Gastroesophageal sphincter (tissue), 3 donors: ENCODE data around the gene SIDT1.

ENCODE experiments used
- EP300 ChIP-seq: sonication (generic); formaldehyde crosslinking; IDR thresholded peaks from one replicate; pipeline ENCODE4 v1.6.1; 2017; ENCODE audit warnings: antibody characterized with exemption, mild to moderate bottlenecking
- POLR2A ChIP-seq, 2 donors: fragments of 450-650 bp; IDR thresholded peaks; one replicate each; pipeline ENCODE4 v1.6.1; 2017; ENCODE audit warnings: antibody characterized with exemption in 2 of 2, mild to moderate bottlenecking in 2 of 2, moderate library complexity in 1 of 2
- POLR2AphosphoS5 ChIP-seq: sonication (generic); formaldehyde crosslinking; IDR thresholded peaks from one replicate; pipeline ENCODE4 v1.6.1; 2017; ENCODE audit warnings: antibody characterized with exemption
- TF ChIP-seq, protein P1 (sequence below), 4 experiments: fragments of 200-600 bp in 2 of 4; fragments of 450-650 bp in 2 of 4; sonication (generic) in 1 of 4; IDR thresholded peaks; one replicate each; pipeline ENCODE4 v1.5.1; 2017 to 2019; ENCODE audit warnings: antibody characterized with exemption in 4 of 4, mild to moderate bottlenecking in 2 of 4, moderate library complexity in 2 of 4

DNA sequence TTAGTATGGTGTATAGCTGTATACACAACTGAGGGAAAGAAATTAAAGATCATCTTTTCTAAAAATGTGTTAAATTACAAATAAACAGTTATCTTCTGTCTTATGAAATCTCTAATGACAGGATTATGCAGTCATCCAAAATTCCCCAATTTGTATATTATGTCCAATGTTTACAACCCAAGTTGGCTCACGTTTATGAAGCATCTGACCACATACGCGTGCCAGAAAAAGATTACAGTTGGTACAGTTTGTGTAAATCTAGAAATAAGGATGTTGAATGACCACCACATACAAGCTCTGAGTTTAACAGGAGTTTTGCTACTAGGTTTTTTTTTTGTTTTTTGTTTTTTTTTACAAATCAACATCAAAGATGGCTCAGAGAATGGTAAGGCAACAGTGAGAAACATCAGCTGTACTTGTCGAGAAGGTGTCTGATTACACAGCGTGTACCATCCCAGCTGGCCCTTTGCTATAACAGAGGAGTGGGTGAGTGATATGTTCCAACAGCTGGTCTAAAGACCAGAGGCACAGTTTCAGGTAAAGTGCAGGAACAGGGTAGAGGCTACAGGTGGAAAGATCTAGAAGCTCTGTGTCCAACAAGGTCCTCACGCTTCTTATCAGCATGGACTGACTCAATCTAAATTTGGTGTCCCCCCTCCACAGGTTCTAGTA, 117.0 kb downstream of the SIDT1 start:
- no peak for TF ChIP-seq EP300
- no peak for TF ChIP-seq POLR2A (IDR thresholded peaks at IDR 0.05)
- TF ChIP-seq, protein P1, sequence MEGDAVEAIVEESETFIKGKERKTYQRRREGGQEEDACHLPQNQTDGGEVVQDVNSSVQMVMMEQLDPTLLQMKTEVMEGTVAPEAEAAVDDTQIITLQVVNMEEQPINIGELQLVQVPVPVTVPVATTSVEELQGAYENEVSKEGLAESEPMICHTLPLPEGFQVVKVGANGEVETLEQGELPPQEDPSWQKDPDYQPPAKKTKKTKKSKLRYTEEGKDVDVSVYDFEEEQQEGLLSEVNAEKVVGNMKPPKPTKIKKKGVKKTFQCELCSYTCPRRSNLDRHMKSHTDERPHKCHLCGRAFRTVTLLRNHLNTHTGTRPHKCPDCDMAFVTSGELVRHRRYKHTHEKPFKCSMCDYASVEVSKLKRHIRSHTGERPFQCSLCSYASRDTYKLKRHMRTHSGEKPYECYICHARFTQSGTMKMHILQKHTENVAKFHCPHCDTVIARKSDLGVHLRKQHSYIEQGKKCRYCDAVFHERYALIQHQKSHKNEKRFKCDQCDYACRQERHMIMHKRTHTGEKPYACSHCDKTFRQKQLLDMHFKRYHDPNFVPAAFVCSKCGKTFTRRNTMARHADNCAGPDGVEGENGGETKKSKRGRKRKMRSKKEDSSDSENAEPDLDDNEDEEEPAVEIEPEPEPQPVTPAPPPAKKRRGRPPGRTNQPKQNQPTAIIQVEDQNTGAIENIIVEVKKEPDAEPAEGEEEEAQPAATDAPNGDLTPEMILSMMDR (IDR thresholded peaks at IDR 0.05), result no peak
- peak; percentile 51 for TF ChIP-seq POLR2AphosphoS5
